ENCODE measurements around the gene EHD3.
"Not testable (repeated sequence)": the region's sequence is repeated elsewhere in the genome, so short reads cannot be mapped to it uniquely, and the experiment has no call there.

The EHD3 gene

DNA sequence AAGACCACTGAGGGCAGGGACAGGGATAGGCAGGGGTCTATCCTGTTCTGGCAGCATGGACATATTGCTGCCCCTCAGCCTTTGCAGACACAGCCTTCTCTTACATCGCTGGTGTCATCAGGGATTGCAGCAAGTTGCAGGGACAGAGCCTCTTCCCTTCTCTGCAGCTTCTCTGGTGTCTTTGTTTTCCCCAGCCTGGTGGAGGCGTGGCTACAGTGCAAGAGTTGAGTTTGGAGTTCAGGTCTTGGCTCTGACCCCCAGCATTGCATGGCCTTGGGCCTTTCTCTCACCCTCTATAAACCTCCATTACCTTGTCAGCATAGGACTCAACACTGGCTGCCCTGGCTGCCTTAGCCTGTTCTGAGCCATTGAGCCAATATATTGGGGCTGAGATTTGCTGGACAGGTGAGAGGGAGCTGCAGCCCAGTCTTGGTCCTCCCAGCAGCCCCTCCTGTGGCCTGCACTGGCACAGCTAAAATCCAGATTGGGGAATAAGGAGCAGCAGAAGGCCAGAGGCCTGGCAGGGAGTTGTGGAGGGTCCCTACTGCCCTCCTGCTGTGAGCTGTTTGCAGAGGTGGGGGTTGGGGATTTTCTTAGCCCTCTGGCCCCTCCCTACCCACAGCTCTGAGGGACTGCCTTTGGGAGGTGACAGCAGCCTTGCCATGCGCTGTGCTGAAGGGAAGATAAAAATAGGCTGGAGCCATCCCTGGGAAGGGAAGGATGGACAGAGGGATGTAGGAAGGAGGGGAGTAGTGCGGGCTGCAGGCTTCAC, 22.8 kb downstream of the EHD3 start:
- DNase-seq, result no peak

DNA sequence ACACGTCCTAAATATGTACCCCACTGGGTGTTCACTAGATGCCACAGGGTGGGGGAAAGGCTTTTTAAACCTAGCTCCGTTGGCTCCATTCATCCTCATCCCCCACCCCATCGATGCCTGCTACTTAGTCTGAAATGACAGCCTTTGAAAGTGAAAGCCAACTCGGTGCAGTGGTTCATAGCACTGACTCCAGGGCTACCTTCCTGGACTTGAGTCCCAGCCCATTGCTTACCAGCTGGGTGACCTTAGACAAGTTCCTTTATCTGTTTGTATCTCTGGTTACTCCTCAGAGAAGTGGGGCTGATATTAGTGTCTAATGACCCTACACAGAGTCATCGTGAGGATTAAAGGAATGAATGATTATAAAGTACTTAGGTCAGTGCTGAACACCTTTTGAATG, 24.4 kb downstream of the EHD3 start:
- DNase-seq, result no peak

DNA sequence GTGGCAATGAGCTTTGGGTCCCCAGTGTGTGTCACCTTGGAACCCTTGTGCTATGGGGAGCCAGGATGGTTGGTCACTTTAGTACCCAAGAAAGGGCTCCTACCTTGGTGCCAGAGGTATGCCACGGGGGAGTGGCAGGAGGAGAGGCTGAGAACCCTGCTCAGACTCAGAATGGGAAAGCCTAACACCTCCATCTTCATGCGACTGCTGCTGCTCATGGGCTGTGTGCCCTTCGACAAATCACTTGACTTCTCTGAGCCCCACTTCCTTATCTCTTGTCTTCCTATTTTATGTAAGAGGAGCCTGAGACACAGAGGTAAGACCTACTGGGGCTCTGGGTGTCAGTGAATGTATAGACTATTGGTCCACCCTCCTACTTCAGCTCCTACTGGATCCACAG, 25.1 kb downstream of the EHD3 start:
- DNase-seq, result no peak

DNA sequence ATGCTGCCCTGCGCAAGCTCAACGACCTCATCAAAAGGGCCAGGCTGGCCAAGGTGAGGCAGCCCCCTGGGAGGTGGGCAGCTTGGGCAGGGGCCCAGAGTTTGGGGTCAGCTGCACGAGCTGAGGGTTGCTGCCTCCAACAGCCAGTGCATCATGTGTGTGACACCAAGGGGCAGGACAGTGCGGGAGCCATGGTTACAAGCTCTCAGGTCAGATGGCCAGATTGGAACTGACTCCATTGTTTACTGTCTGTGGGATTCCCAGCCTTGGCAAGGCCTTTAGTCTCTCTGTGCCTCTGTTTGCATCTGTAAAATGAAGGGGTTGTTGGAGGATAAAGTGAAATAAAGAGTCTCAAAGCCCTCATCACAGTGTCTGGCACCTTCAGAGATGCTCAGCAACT, 26.9 kb downstream of the EHD3 start:
- DNase-seq, result no peak

DNA sequence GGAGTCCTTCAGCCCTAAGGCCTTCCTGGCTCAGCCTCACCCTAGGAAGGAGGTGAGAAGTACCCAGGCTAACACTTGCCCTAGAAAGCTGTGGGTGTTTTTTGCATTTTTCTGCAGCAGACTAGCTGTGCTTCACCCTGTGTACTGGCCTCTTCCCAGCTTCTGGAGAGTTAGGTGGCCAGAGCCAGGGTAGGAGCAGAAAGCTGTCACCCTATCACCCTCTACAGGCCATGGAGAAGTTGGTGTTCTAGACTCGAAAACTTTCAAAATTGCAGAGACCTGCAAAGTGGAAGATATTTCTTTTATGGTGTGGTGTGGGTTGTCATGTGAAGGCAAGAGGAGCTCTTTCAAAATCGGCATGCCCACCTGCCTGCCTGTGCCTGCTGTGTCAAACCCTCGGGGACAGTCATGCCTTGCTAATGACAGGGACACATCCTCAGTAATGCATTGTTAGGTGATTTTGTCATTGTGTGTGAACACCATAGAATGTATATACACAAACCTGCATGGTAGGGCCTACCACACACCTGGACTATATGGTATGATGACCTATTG, 29.8 kb downstream of the EHD3 start:
- no peak for DNase-seq

DNA sequence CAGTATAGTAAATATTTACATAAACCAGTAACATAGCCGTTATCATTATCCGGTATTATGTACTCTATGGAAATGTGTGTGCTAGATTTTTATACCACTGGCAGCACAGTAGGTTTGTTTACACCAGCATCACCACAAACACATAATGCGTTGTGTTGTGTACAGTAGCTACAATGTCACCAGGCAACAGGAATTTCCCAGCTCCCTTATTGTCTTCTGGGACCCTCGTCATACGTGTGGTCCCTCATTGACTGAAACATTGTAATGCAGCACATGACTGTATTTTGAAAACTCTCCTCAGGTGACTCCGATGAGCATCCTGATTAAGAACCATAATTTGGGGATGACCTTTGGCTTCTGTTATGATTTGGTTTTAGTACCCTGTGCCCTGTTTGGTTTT, 31.3 kb downstream of the EHD3 start:
- DNase-seq, result no peak

DNA sequence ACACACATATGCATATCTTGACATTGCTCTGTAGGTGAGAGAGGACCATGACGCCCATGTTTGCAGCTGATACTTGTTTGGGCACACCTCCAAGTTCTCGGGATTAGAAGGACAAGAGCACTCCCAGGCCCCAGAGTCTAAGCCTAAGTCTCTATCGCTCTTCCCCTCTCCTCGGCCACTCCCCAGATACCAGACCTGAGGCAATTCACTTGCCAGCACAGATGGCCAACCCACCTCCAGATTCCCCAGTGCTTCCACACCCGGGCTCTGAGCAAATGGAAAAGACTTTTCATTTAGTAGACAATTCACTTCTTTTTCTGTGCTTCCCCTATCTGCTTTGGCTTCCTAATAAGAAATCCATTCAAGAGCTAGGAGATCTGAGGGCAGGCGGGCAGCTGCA, 32.9 kb downstream of the EHD3 start:
- DNase-seq, result no peak

DNA sequence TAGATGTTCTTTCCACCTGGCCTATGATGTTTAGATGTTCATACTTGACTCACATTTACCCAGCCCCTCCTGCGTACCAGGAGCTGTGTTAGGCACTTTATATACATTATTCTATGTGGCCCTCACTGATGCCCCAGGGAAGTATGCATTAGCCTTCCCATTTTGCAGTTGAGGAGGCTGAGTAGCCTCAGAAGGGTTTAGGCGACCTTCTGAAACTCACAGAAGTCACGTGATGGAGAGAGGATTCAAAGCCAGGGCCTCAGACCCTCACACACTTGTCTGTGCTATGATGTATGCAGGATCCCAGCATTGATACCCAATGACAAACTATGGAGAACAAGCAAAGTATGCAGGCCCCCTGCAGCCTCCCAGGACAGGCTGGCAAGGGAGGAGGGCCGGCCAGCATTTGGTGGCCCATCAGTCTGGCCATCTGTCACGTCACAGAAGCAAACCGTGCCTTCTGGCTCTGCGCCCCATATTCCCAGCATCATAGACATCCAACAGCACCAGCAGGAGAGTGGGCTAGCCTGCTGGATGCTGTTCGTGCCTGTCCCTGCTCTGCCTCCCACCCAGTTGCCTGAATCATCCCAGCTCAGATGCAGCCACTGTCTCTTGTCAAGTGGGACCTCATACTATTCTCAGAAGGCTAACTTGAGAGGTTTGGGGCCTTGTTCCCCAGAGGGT, 33.6 kb downstream of the EHD3 start:
- no peak for DNase-seq

DNA sequence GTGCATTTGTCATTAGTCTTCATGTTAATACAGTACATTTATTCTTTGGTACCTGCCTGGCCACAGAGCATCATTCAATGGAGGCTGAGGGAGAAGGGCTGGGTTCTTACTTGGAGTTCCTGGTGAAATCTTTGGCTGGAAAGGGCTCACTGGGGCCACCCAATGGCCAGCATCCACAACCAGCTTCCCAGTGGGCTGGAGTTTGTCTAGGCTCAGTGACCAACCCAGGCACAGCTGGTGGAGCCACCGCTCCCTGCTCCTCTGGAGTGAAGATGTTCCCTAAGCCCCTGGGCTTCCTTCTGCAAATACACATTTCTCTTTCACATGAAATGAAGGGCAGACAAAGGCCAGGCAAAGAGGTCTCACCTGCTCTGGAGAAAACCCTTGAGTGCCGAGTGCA, 34.4 kb downstream of the EHD3 start:
- DNase-seq, result no peak

DNA sequence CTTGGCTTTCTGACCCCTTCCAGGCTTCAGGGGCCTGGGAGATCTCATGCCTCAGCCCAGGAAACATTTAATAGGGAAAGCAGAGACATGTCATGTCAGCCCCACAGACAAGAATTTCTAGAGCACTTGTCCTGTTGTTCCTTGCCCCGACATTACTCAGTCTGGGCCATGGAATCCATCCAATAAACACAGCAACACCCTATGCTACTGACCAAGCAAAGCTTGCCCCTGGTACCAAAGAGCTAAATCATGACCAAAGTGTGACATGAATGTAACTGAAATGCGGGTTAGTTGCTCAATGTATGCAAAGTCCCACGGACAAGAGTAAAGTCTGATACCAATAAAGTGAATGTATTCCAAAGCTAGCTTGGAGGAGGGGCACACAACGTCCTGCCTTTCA, 35.1 kb downstream of the EHD3 start:
- no peak for DNase-seq

DNA sequence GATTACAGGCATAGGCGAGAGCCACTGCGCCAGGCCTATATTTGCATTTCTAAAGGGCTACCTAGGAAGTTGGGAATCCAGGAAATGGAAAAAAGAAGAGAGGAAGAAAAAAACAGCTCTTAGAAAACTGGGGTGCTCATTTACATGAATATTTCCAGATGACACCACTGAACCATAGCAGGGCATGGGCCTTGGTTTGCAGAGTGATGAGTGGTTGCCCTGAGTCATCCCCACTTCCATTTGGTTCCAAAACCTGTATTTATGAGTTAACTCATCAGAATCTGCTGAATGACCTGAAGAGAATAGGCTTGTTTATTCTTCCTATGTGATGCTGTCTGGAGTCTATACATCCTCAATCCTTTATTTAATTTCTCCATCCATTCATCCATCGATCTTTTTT, 36.2 kb downstream of the EHD3 start:
- DNase-seq, result no peak

DNA sequence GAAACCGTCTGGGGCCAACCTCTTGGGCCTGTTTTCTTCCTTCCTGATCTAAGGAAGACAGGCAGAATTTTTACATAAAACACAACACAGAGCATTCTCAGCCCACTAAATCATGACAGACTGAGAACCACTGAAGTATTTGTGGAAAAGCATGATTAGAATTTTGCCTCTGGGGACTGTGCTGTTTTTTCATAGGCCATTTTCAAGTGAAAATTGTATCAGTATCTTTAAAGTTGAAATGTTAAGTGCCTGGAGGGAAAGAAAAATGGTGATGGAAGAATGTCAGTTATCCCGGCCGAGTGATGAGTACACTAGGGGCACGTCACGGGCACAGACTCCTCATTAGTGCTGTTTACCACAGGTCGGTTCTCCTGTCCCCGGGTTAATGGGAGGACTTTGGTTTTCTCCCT, 36.9 kb downstream of the EHD3 start:
- no peak for DNase-seq

DNA sequence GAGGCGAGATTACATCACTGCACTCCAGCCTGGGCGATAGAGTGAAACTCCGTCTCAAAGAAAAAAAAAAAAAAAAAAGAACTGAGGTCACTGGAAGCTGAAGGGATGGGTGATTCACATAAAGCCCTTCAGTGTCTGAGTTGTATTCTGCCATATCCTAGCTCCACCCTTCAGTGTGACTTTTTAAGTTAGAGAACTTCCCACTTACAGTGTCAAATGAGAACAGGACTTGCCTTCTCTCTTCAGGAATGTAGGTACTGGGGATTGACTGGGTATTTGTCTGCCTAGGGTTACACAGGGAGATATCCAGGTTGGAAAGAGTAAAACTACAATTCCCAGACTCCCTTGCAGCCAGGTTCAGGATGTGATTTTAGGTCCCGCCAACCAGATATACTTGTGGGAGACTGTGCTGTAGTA, 37.9 kb downstream of the EHD3 start:
- peak; percentile 23 for DNase-seq

DNA sequence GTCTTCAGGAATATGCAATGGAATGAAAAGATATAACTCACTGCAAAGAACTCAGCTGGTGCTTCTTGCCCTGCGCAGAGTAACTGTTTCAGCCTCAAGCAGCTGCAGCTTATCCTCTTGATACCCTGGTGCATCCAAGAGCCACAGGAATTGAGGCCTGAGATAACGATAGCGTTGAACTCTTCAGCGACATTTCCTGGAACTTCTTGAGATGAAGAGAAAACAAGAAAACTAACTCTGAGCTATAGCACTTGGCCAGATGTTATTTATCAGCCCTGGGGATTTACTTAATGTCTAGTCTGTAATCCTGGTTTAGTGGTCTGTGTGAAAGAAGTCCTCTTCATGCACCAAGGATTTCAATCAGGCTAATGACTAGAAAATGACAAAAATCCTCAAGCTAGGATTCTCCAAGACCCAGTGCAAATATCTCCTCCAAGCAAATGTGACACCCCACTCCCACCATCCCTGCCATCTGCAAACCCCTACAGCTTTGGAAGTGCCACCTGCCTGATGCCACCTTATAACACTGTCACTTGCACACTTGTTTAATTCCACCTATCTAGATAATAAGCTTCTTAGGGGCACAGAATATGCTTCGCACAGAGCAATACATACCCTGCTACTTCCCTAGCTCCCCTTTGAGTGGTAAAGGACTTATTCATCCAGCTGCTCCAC, 40.6 kb downstream of the EHD3 start:
- DNase-seq, result no peak

DNA sequence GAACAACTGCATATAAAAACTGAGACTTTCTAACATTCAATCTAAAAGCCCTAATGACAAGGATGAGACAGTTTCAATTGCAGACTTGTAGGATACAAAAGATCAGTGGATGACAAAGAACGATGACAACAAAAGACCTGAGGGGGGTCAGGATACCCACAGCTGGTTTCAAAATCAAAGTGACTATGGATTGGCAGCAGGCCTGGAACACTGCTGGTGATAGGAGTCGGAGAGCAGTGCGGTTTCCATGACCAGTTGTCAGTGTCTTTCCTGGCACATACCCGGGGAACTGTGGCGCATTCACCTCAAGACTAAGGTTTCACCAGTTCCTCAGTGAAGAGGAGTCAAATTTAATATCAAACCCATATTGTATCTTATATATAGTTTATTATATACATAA, 42.0 kb downstream of the EHD3 start:
- DNase-seq, result no peak

DNA sequence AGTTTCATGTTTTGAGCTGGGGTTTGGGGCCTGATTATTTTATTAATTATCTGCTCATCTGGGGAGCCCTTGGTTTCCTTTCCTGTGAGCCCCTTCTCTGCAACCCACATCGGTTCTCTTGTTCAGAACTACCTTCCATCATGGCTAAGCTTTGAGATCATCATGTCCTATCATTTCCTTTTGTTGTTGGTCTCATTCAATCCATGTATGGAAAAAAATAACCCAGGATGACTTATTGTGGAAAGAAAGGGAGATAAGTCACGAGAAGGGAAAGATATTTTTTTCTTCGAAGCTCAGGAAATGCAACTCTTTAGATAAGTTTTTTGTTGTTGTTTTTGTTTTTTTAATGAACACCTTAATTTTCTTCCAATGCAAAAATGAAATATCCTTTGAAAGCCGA, 43.7 kb downstream of the EHD3 start:
- DNase-seq, result no peak

DNA sequence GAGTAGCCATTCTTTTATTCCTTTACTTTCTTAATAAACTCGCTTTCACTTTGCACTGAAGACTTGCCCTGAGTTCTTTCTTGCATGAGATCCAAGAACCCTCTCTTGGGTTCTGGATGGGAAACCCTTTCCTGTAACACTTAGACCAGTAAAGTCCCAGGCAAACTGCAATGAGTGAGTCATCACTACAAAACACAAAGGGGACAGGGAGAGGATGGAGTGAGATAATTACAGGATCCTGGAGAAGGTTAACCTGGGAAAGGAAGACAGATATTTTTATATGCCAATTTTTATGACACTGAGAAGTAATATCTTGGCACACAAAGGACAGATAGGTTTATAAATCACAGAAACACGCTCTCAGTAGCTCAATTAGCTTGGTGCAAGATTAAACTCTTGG, 48.7 kb downstream of the EHD3 start:
- DNase-seq, result no peak

DNA sequence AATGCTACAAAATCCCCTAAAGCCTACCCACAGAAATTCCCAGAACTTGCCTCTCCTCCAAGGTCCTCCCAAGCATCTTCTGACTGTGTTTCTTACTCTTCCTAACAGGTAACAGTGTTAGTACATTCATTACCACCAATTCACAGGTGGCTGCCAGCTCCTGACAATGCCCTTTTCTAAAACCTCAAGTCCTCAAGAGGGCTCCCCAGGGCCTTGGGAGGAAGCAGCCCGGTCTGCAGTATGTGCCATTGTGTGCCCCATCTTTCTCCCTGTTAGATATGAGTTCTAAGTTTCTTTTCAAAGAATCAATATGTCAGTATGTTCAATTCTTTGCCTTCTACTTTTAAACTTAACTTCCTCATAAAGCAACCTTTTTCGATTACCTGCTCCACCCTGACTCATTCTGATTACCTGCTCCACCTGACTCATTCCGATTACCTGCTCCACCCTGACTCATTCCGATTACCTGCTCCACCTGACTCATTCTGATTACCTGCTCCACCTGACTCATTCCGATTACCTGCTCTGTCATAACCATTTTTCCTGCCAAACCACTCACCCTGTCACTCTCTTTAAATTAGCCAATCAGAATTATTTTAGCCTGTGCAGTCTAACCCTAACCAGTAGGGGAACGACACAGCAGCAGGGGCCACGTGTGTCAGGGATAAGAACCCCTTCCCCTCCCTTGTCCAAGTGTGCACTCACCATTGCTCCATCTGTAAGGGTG, 49.4 kb downstream of the EHD3 start:
- not testable (repeated sequence) for DNase-seq

DNA sequence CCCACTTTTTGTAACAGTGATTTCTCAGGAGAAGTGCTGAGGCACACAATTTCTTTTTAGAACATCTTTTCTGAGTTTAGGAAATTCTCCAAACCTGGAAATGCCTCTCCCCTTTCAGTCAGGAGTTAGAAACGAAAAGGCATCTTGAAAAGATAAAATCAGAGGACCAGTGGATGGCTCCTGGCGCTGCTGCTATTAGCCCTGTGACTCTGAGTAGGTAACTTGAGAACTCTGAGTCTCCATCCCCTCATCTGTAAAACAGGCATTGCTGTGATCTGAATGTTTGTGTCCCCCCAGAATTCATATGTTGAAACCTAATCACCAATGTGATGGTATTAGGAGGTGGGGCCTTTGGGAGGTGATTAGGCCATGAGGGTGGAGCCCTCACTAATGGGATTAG, 50.2 kb downstream of the EHD3 start:
- DNase-seq, result no peak

DNA sequence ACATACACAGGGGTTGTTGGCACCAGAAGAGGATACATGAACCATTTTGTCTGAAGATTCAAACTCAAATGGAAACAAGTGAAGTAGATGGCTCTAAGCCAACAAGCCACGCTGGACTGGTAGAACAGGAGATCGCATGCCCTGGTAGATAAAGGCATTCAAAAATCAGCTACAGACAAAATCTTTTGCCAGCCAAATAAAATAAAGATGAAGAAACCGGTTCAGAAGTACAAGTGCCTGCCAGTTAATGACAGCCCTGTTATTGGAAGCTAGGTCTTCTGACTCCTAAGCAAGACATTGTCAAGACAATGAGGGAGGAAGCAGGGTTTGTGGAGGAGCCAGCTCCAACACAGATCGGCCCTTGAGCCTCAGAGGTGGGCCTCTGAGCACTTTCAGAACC, 52.3 kb downstream of the EHD3 start:
- no peak for DNase-seq

DNA sequence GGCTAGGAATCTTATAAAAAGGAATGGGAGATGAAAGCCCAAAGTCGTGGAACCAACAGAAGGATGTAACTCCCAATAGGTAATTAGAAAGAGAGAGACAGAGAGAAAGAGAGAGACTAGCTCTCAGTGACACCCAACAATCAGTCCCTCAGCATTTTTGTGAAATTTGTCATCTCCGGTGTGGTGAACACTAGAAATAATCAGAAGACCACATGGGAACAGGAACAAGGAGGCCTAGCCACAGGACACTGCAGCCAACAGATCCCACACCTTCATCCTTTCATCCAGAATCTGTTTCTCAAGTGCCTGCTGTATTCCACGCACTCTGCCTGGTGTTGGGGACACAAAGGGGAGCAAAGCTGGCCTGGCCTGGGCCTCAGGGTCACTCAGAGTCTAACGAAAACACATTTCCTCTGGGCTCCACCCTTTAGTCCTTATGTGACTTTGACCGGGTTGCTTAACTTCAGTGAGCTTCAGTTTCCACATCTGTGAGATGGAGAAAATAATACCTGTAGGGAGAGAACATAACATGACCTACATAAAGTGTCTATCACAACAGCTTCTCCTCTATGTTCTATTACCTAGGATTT, 53.1 kb downstream of the EHD3 start:
- no peak for DNase-seq

DNA sequence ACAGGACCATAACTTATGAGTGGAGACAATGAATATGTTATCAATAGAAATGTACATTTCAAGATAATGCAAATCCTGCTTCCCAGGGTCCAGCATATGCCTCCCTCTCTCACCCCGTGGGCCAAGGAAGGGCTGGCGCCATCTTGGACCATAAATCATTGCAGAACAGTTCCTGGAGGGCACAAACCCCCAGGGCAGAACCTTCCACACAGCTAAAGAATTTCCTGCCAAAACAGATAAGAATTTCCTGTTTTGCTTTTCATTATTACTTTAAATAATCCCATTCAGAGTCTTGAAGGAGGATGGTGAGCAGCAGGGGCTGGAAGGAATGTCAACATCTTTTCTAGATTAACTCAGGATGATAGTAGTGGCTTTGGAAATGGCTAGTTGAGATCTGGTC, 53.7 kb downstream of the EHD3 start:
- no peak for DNase-seq

DNA sequence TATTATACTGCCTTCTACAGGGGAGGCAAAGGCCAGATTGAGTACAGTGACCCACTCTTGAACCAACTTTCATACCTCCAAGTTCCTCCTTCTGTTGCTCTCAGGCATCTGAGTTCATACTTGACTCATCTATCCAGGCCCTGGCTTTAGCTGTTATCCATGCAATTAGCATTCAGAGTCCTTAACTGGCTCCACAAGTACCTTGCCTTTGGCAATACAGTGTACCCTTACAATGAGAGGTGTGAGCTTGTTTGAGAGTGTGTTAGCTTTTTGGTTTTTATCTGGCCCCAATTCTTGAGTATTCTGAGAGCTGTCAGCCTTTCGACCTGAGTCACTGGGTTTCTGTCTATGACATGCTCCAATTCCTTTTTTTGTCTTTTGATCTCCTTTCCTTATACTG, 60.2 kb downstream of the EHD3 start:
- DNase-seq, result peak; percentile 53
